ENCODE measurements around the gene AUTS2. TPM values are rescaled to one million over a fixed set of nuclear protein-coding genes. Genes with fewer than 3 reads are reported as not detected.

Gene AUTS2
- total RNA-seq, 1 experiment from 2014 or later, result 256 TPM

DNA sequence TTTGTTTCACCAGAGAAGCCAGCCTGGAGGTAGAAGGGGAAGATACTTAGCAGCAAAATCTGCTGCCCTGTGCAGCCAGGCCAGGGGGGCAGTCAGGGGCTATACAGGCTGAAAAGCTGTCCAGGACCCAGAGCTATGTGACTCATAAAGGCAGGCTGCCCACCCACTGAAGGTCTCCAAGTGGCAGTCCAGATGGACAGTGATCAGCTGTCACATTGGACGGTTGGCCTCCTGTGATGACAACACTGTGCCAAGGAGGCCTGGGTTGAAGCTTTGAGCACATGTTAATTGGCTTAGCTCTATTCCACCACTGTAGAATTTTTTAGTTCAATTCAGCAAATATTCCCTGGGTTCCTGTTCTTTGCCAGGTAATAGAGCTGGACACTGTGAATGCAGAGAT, 956.4 kb downstream of the AUTS2 start:
- H2BK20ac ChIP-seq (ENCODE audit: low read depth, low read length, poor library complexity, severe bottlenecking), result no peak overlapping the region
- Mint-ChIP-seq H3K4me3 (no peak overlapping the region), H3K9me3 (peaks cover 8 to 16% of the 10 kb centered on the region in 2 experiments), H3K27me3 (ENCODE audit: low read depth) (peaks cover 7% of the 10 kb centered on the region; the same call in 1 of the 2 replicates), H3K36me3 (ENCODE audit: insufficient read depth in 1 of 3, low read depth in 3 of 3) (peaks cover 2 to 13% (median 7%) of the 10 kb centered on the region in 3 experiments), H3K4me1 (no peaks in the 10 kb centered on the region), H3K27ac (no peak overlapping the region)
- no peak for DNase-seq
- no peak overlapping the region for H3K4me2 ChIP-seq (ENCODE audit: insufficient read depth, insufficient read length, low read length)
- no peak overlapping the region for H3T11ph ChIP-seq (ENCODE audit: low read length)
- H3K79me2 ChIP-seq (ENCODE audit: insufficient read depth, low read length), result no peaks in the 10 kb centered on the region
- H2AK5ac ChIP-seq (ENCODE audit: insufficient read length, low read length), result no peak overlapping the region
- H4K8ac ChIP-seq (replicated peaks; ENCODE audit: insufficient read length, low read depth, low read length), result no peak overlapping the region
- H2AFZ ChIP-seq (ENCODE audit: low read length), result no peak overlapping the region
- no peak overlapping the region for H4K5ac ChIP-seq (ENCODE audit: insufficient read length, low read depth, low read length)
- H4K20me1 ChIP-seq (ENCODE audit: control insufficient read depth, insufficient read depth, insufficient read length), result no peaks in the 10 kb centered on the region
- H3K79me1 ChIP-seq (ENCODE audit: insufficient read depth, low read depth, low read length, poor library complexity, severe bottlenecking), result no peaks in the 10 kb centered on the region
- H2BK12ac ChIP-seq (ENCODE audit: insufficient read length, low read depth, low read length), result no peak overlapping the region
- no peak overlapping the region for H4K91ac ChIP-seq (ENCODE audit: insufficient read length, low read depth, low read length)
- no peaks in the 10 kb centered on the region for H3K27me3 ChIP-seq (ENCODE audit: insufficient read depth, low read length)
- H2BK15ac ChIP-seq (ENCODE audit: low read depth, low read length), result no peak overlapping the region
- H3K14ac ChIP-seq (ENCODE audit: insufficient read depth, low read length), result no peak overlapping the region
- no peak overlapping the region for H3K4ac ChIP-seq (ENCODE audit: low read depth, low read length)
- H3K9me3 ChIP-seq (ENCODE audit: control insufficient read depth, low read depth, low read length), result peaks cover 5% of the 10 kb centered on the region
- no peak overlapping the region for H3K56ac ChIP-seq (ENCODE audit: insufficient read length, low read depth, low read length)
- no peak overlapping the region for H3K18ac ChIP-seq (ENCODE audit: insufficient read length, low read depth, low read length)
- TF ChIP-seq, protein P1, sequence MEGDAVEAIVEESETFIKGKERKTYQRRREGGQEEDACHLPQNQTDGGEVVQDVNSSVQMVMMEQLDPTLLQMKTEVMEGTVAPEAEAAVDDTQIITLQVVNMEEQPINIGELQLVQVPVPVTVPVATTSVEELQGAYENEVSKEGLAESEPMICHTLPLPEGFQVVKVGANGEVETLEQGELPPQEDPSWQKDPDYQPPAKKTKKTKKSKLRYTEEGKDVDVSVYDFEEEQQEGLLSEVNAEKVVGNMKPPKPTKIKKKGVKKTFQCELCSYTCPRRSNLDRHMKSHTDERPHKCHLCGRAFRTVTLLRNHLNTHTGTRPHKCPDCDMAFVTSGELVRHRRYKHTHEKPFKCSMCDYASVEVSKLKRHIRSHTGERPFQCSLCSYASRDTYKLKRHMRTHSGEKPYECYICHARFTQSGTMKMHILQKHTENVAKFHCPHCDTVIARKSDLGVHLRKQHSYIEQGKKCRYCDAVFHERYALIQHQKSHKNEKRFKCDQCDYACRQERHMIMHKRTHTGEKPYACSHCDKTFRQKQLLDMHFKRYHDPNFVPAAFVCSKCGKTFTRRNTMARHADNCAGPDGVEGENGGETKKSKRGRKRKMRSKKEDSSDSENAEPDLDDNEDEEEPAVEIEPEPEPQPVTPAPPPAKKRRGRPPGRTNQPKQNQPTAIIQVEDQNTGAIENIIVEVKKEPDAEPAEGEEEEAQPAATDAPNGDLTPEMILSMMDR (conservative IDR thresholded peaks at IDR 0.05), result no peak
- no peak overlapping the region for H3K9ac ChIP-seq (ENCODE audit: extremely low read depth, insufficient read length, low read length)
- H3K4me1 ChIP-seq (ENCODE audit: insufficient read depth, low read length), result no peaks in the 10 kb centered on the region
- WGBS (ENCODE audit: extremely low coverage, insufficient read length, low lambda C conversion rate), result no CpG with 5 or more reads among the region's 1 CpG
- no peak overlapping the region for H2BK120ac ChIP-seq (ENCODE audit: low read depth, low read length, poor library complexity, severe bottlenecking)
- no peak overlapping the region for H2BK5ac ChIP-seq (ENCODE audit: insufficient read length, low read length)
- no peak overlapping the region for H3K23ac ChIP-seq (ENCODE audit: insufficient read length, low read depth, low read length)
- H3K27ac ChIP-seq (ENCODE audit: insufficient read length, low read depth, low read length), result no peak overlapping the region
- H3K23me2 ChIP-seq (ENCODE audit: insufficient read length, low read depth, low read length, poor library complexity, severe bottlenecking), result no peaks in the 10 kb centered on the region

All from H9 (cell line).